Spleen (tissue), 7 donors: ENCODE data around the gene ODAD2.

ENCODE experiments used
- POLR2A ChIP-seq, 3 donors: fragments of 450-650 bp; IDR thresholded peaks; one replicate each; pipeline ENCODE4 v1.5.1; 2017; ENCODE audit warnings: antibody characterized with exemption in 3 of 3, mild to moderate bottlenecking in 1 of 3
- TF ChIP-seq, protein P1 (sequence below), 11 experiments: fragments of 200-600 bp in 7 of 11; fragments of 450-650 bp in 4 of 11; sonication (generic) in 4 of 11; IDR thresholded peaks in 8 of 11; conservative IDR thresholded peaks in 3 of 11; 1 replicate in 7 of 11; 2 replicates in 4 of 11; pipeline versions ENCODE4 v1.4.0 to v1.8.0; 2016 to 2021; ENCODE audit warnings: antibody characterized with exemption in 11 of 11, inconsistent platforms in 4 of 11, mild to moderate bottlenecking in 1 of 11
- donor health status: DM: no; HTN: no; CAD: no; lungs with moderate emphysema.
- donor health status: DM: no; HTN: no; CAD: no.
- donor health status: DM: no; HTN: no; CAD: no.

DNA sequence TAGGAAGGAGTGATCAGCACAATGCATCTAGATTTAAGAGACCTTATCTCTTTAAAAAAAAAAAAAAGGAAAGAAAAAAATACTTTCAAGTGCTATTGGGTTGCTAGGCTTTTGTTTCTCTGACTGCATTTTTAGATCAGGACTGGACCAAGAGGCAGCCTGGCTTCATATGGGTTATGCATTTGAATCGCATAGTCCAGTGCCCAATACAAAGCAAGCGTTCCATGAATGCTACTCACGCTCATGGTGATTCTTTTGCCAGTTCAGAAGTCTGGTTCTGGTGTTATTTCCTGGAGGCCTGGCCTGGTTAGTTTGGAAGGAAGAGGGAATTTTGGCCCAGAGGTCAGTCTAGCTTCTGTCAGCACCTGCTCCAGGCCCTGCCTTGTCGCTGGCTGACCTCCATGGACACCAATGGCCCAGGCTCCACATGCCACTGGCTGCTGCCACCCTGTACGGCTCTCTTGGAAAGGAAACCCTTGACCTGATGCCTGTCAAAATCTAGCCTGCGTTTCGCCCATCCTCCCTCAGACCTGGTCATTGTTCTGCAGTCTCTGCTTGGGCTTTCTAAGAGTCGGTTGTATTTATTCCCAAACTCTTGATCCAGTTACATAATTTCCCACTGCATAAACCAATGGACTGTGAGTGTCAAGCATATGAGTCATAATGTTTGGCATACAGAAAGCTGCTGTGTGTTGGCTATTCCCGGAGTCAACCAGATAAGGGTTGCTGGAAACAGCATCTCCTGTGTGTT is 178.9 kb downstream of the ODAD2 start:
- TF ChIP-seq POLR2A (IDR thresholded peaks at IDR 0.05): no peak
- TF ChIP-seq, protein P1, sequence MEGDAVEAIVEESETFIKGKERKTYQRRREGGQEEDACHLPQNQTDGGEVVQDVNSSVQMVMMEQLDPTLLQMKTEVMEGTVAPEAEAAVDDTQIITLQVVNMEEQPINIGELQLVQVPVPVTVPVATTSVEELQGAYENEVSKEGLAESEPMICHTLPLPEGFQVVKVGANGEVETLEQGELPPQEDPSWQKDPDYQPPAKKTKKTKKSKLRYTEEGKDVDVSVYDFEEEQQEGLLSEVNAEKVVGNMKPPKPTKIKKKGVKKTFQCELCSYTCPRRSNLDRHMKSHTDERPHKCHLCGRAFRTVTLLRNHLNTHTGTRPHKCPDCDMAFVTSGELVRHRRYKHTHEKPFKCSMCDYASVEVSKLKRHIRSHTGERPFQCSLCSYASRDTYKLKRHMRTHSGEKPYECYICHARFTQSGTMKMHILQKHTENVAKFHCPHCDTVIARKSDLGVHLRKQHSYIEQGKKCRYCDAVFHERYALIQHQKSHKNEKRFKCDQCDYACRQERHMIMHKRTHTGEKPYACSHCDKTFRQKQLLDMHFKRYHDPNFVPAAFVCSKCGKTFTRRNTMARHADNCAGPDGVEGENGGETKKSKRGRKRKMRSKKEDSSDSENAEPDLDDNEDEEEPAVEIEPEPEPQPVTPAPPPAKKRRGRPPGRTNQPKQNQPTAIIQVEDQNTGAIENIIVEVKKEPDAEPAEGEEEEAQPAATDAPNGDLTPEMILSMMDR (IDR thresholded peaks at IDR 0.05 in 8 of 11, conservative IDR thresholded peaks at IDR 0.05 in 3 of 11): no peak
